NCI-H2196 treated with DMSO at 0.1 percent for 48 hours (cell line): ENCODE measurements around the gene COX20.

ENCODE experiments used
- DNase-seq: peaks from one replicate; lab custom pipeline; 2025; ENCODE audit not compliant: unreplicated experiment; lab: John Stamatoyannopoulos, UW

COX20 gene

GRCh38 chr1:244869950-244870349 lies 34.5 kb downstream of the COX20 start:
- DNase-seq = no peak

GRCh38 chr1:244874974-244875579 lies 39.6 kb downstream of the COX20 start:
- DNase-seq = no peak

- no peak for DNase-seq
These were observed 40.9 kb downstream of the COX20 start for GRCh38 chr1:244876228-244876910.

GRCh38 chr1:244878681-244879080 lies 43.2 kb downstream of the COX20 start:
- DNase-seq = no peak

GRCh38 chr1:244881552-244882280 lies 46.3 kb downstream of the COX20 start:
- DNase-seq = no peak

- DNase-seq = no peak
These were observed 51.8 kb downstream of the COX20 start for GRCh38 chr1:244887281-244887680.

- DNase-seq = no peak
These were observed 58.4 kb downstream of the COX20 start for GRCh38 chr1:244893836-244894235.
